Measurements from ENCODE around the gene NUP62.
A peak's percentile ranks its signal among the peaks of the same experiment; 100 is the strongest.

Gene NUP62

GRCh38 chr19:49923055-49924003 is 6.0 kb downstream of the NUP62 start:
- Histone ChIP-seq H3K9ac (ENCODE audit: low read depth, low read length) (peak overlapping the region; percentile 58), H3K4me2 (ENCODE audit: insufficient read depth, low read length) (peak overlapping the region; percentile 61), H3K27me3 (ENCODE audit: insufficient read depth, low read length, poor library complexity) (no peaks in the 10 kb centered on the region), H3K27ac (ENCODE audit: low read length) (peak overlapping the region; percentile 91), H3K36me3 (ENCODE audit: insufficient read depth, low read length) (peaks cover 88% of the 10 kb centered on the region), H3K79me2 (ENCODE audit: insufficient read depth, low read length) (peaks cover 98% of the 10 kb centered on the region), H3K4me3 (ENCODE audit: low read depth in 1 of 2, low read length in 2 of 2) (peak overlapping the region in 1 of 2 experiments; percentile 47; a peak in 2 of 4 replicates), H3K4me1 (ENCODE audit: insufficient read depth, low read length) (peaks cover 66% of the 10 kb centered on the region), H4K20me1 (ENCODE audit: insufficient read depth, low read length) (peaks cover 87% of the 10 kb centered on the region), H2AFZ (ENCODE audit: low read depth, low read length) (no peak overlapping the region), H3K9me3 (ENCODE audit: insufficient read depth, low read length, severe bottlenecking) (no peaks in the 10 kb centered on the region)
- peak; percentile 32 for ATAC-seq (ENCODE audit: insufficient read depth, low read depth)
- DNase-seq, result peak; percentile 58
- TF ChIP-seq, protein P1, sequence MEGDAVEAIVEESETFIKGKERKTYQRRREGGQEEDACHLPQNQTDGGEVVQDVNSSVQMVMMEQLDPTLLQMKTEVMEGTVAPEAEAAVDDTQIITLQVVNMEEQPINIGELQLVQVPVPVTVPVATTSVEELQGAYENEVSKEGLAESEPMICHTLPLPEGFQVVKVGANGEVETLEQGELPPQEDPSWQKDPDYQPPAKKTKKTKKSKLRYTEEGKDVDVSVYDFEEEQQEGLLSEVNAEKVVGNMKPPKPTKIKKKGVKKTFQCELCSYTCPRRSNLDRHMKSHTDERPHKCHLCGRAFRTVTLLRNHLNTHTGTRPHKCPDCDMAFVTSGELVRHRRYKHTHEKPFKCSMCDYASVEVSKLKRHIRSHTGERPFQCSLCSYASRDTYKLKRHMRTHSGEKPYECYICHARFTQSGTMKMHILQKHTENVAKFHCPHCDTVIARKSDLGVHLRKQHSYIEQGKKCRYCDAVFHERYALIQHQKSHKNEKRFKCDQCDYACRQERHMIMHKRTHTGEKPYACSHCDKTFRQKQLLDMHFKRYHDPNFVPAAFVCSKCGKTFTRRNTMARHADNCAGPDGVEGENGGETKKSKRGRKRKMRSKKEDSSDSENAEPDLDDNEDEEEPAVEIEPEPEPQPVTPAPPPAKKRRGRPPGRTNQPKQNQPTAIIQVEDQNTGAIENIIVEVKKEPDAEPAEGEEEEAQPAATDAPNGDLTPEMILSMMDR (IDR thresholded peaks at IDR 0.05; ENCODE audit: borderline replicate concordance, extremely low read depth, low read length, poor library complexity, severe bottlenecking), result no peak
- no peak for TF ChIP-seq EZH2 (IDR thresholded peaks at IDR 0.05; ENCODE audit: borderline replicate concordance, low read depth, low read length, severe bottlenecking)

DNA sequence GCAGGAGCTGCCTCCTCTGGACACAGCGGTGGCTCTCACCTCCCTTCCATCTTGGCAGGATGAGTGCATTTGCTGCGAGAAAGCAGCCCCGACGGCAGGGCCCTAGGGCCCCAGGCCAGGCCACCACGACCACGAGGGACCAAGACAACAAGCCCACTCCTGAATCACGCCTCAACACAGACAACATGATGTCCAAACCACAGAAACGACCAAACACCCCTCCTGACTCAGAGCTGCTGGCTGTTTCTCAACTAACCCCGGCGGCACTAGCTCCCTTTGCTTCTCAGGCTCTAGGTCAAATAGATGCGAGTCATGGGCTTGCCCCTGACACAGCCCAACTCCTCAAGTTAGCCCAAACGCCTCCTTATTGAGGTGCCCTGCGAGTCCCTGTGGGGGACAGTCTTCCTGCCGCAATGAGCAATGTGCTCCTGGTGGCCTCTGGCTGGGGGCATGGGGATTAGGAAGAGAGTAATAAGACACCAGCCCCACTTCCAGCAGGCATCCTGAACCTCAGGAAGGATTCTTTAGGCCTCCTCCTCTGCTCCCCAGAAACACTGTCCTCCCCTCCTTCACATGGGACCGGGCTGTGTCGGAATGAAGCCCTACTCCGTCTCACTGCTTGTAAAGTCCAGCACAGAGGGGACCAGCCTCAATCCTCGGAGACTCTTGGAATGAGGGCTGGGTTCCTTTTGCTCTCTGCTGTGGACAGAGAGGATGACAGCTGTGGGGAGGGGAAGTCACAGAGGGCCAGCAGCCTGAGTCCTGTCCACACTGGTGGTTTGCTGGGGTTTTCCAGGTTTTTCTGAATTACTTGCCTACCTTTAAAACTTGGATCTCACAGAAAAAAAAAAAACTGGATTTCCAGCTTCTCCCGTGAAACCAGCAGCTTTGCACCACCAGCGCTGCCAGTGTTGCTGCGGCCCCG is 7.2 kb downstream of the NUP62 start:
- peak overlapping the region; percentile 58; the same call in 1 of the 2 replicates for H3K9ac ChIP-seq (ENCODE audit: low read depth, low read length)
- TF ChIP-seq, protein P1 (IDR thresholded peaks at IDR 0.05; ENCODE audit: borderline replicate concordance, extremely low read depth, low read length, poor library complexity, severe bottlenecking), result no peak
- TF ChIP-seq EZH2 (IDR thresholded peaks at IDR 0.05; ENCODE audit: borderline replicate concordance, low read depth, low read length, severe bottlenecking), result no peak
- H2AFZ ChIP-seq (ENCODE audit: low read depth, low read length), result no peak overlapping the region
- ATAC-seq (ENCODE audit: insufficient read depth, low read depth) (no peak), DNase-seq (no peak)
- peaks cover 55% of the 10 kb centered on the region for H3K4me1 ChIP-seq (ENCODE audit: insufficient read depth, low read length)
- no peaks in the 10 kb centered on the region for H3K9me3 ChIP-seq (ENCODE audit: insufficient read depth, low read length, severe bottlenecking)
- H3K4me2 ChIP-seq (ENCODE audit: insufficient read depth, low read length), result peak overlapping the region; percentile 61; the same call in 1 of the 2 replicates
- H4K20me1 ChIP-seq (ENCODE audit: insufficient read depth, low read length), result peaks cover 88% of the 10 kb centered on the region
- no peaks in the 10 kb centered on the region for H3K27me3 ChIP-seq (ENCODE audit: insufficient read depth, low read length, poor library complexity)
- H3K36me3 ChIP-seq (ENCODE audit: insufficient read depth, low read length), result peaks cover 89% of the 10 kb centered on the region
- H3K79me2 ChIP-seq (ENCODE audit: insufficient read depth, low read length), result peaks cover 98% of the 10 kb centered on the region
- H3K27ac ChIP-seq (ENCODE audit: low read length), result peak overlapping the region; percentile 91; the same call in 1 of the 2 replicates
- no peak overlapping the region for H3K4me3 ChIP-seq (ENCODE audit: low read depth in 1 of 2, low read length in 2 of 2)

GRCh38 chr19:49920624-49921363 is 8.5 kb downstream of the NUP62 start:
- Histone ChIP-seq H3K27ac (ENCODE audit: low read length) (no peak overlapping the region; the same call in 1 of the 2 replicates), H3K4me1 (ENCODE audit: insufficient read depth, low read length) (peaks cover 42% of the 10 kb centered on the region), H3K4me3 (ENCODE audit: low read depth in 1 of 2, low read length in 2 of 2) (no peak overlapping the region), H2AFZ (ENCODE audit: low read depth, low read length) (no peak overlapping the region), H3K27me3 (ENCODE audit: insufficient read depth, low read length, poor library complexity) (no peaks in the 10 kb centered on the region), H3K9me3 (ENCODE audit: insufficient read depth, low read length, severe bottlenecking) (no peaks in the 10 kb centered on the region), H3K4me2 (ENCODE audit: insufficient read depth, low read length) (no peak overlapping the region), H3K79me2 (ENCODE audit: insufficient read depth, low read length) (peaks cover 99% of the 10 kb centered on the region), H4K20me1 (ENCODE audit: insufficient read depth, low read length) (peaks cover 91% of the 10 kb centered on the region), H3K9ac (ENCODE audit: low read depth, low read length) (no peak overlapping the region), H3K36me3 (ENCODE audit: insufficient read depth, low read length) (peaks cover 90% of the 10 kb centered on the region)
- TF ChIP-seq, protein P1 (IDR thresholded peaks at IDR 0.05; ENCODE audit: borderline replicate concordance, extremely low read depth, low read length, poor library complexity, severe bottlenecking), result no peak
- no peak for TF ChIP-seq EZH2 (IDR thresholded peaks at IDR 0.05; ENCODE audit: borderline replicate concordance, low read depth, low read length, severe bottlenecking)
- DNase-seq (no peak), ATAC-seq (ENCODE audit: insufficient read depth, low read depth) (no peak)
